HepG2 (cell line): ENCODE measurements around the gene BTAF1. TPM values are rescaled to one million over a fixed set of nuclear protein-coding genes. Genes with fewer than 3 reads are reported as not detected.

Experiments used
- ATAC-seq: fragments of 200-7000 bp; cut with Tn5 transposase; 3 replicates; pipeline ENCODE4 v1.9.1; 2020; ENCODE audit warnings: mild to moderate bottlenecking, moderate library complexity
- BruUV-seq: library from RNA; stranded (reverse); fragments of 400-500 nt; replicated peaks from 2 replicates; lab custom pipeline; 2021; lab: Mats Ljungman, UMichigan
- CTCF ChIA-PET: fragments of 300-600 bp; formaldehyde crosslinking; extraction: SDS; loops from one replicate; lab custom pipeline; 2021; ENCODE audit warnings: low total read pairs, inconsistent platforms, low intra/inter-chr PET ratio; lab: Yijun Ruan, JAX
- POLR2A ChIA-PET: fragments of 350-600 bp; sonication (Branson Sonifier 250); formaldehyde crosslinking; loops from one replicate; lab custom pipeline; 2020; ENCODE audit warnings: antibody characterized with exemption, inconsistent platforms; lab: Yijun Ruan, JAX
- DNase-seq: peaks from one replicate; pipeline ENCODE4 v3.0.0-alpha.2; 2015; ENCODE audit warnings: low spot score
- FAIRE-seq: peaks from 3 replicates; lab custom pipeline; 2011; peaks lifted over from hg19 to GRCh38; lab: Jason Lieb, UNC
- H2AFZ ChIP-seq: one replicate; pipeline ENCODE4 v1.6.1; 2011; ENCODE audit warnings: low read length, inconsistent platforms
- H3K27ac ChIP-seq: fragments of 300-600 bp; 3 replicates; pipeline ENCODE4 v1.8.0; 2011; ENCODE audit warnings: mixed run types, mild to moderate bottlenecking, mixed read lengths, low read length, inconsistent platforms; ENCODE audit not compliant: insufficient read depth; ENCODE audit errors: extremely low read length
- H3K27me3 ChIP-seq, 2 experiments: fragments of 200-600 bp in 1 of 2; 2 replicates in 1 of 2; 3 replicates in 1 of 2; pipeline versions ENCODE4 v1.6.0 to v1.8.0; 2011; ENCODE audit warnings: low read length in 2 of 2, mild to moderate bottlenecking in 2 of 2, moderate library complexity in 2 of 2, inconsistent platforms in 1 of 2; ENCODE audit not compliant: insufficient read depth in 2 of 2, control insufficient read depth in 1 of 2
- H3K36me3 ChIP-seq, 2 experiments: fragments of 200-600 bp in 1 of 2; replicated peaks in 1 of 2; 2 replicates in 1 of 2; 3 replicates in 1 of 2; pipeline versions ENCODE4 v1.5.1 to v1.8.0; 2011; ENCODE audit warnings: low read length in 2 of 2, inconsistent platforms in 1 of 2; ENCODE audit not compliant: insufficient read depth in 2 of 2, control insufficient read depth in 1 of 2
- H3K4me1 ChIP-seq: 2 replicates; pipeline ENCODE4 v1.5.1; 2012; ENCODE audit warnings: low read length, inconsistent platforms; ENCODE audit not compliant: insufficient read depth
- H3K4me2 ChIP-seq: 2 replicates; pipeline ENCODE4 v1.6.0; 2011; ENCODE audit warnings: low read depth, low read length, inconsistent platforms
- H3K4me3 ChIP-seq, 3 experiments: fragments of 200-600 bp in 1 of 3; sonication (generic), shearing (Covaris generic) in 1 of 3; replicated peaks in 1 of 3; 2 replicates each; pipeline ENCODE4 v1.5.1; 2011 to 2016; ENCODE audit warnings: low read length in 3 of 3, inconsistent platforms in 2 of 3, low read depth in 2 of 3, mild to moderate bottlenecking in 2 of 3, control low read depth in 1 of 3, mixed read lengths in 1 of 3; ENCODE audit not compliant: insufficient read depth in 1 of 3
- H3K79me2 ChIP-seq: one replicate; pipeline ENCODE4 v1.6.1; 2011; ENCODE audit warnings: low read length, inconsistent platforms; ENCODE audit not compliant: insufficient read depth
- H3K9ac ChIP-seq: 2 replicates; pipeline ENCODE4 v1.6.0; 2011; ENCODE audit warnings: mild to moderate bottlenecking, low read depth, low read length, inconsistent platforms; ENCODE audit not compliant: insufficient read depth
- H3K9me3 ChIP-seq: 2 replicates; pipeline ENCODE4 v1.5.1; 2012; ENCODE audit warnings: mild to moderate bottlenecking, low read length
- H4K20me1 ChIP-seq: 2 replicates; pipeline ENCODE4 v1.6.0; 2011; ENCODE audit warnings: inconsistent platforms, mild to moderate bottlenecking, low read length, moderate library complexity; ENCODE audit not compliant: insufficient read depth
- ADNP ChIP-seq: sonication (generic); formaldehyde crosslinking; IDR thresholded peaks from 2 replicates; pipeline ENCODE4 v1.4.0; 2020; ENCODE audit warnings: missing genetic modification reagents
- DPF2 ChIP-seq: sonication (generic); formaldehyde crosslinking; IDR thresholded peaks from 2 replicates; pipeline ENCODE4 v1.4.0; 2020; ENCODE audit warnings: mild to moderate bottlenecking, low read depth, missing genetic modification reagents, borderline replicate concordance
- GRHL1 ChIP-seq: sonication (generic); formaldehyde crosslinking; conservative IDR thresholded peaks from 2 replicates; pipeline ENCODE4 v1.8.0; 2022; ENCODE audit warnings: missing genetic modification reagents
- ISL2 ChIP-seq: sonication (generic); formaldehyde crosslinking; IDR thresholded peaks from 2 replicates; pipeline ENCODE4 v1.5.0; 2020; ENCODE audit warnings: missing genetic modification reagents
- JDP2 ChIP-seq: sonication (generic); formaldehyde crosslinking; IDR thresholded peaks from 2 replicates; pipeline ENCODE4 v1.8.1; 2022; ENCODE audit warnings: missing genetic modification reagents, borderline replicate concordance
- KAT7 ChIP-seq: IDR thresholded peaks from 2 replicates; pipeline ENCODE4 v1.6.1; 2018; ENCODE audit warnings: borderline replicate concordance, missing compliant biosample characterization
- KLF6 ChIP-seq: IDR thresholded peaks from 2 replicates; pipeline ENCODE4 v1.8.0; 2016; ENCODE audit warnings: missing biosample characterization, missing genetic modification reagents
- MAFK ChIP-seq, 2 experiments: IDR thresholded peaks in 1 of 2; conservative IDR thresholded peaks in 1 of 2; 2 replicates each; pipeline ENCODE4 v1.6.1; 2011; ENCODE audit warnings: improper control_type of control experiment in 2 of 2, low read length in 2 of 2
- MAZ ChIP-seq, 2 experiments: sonication (generic) in 1 of 2; formaldehyde crosslinking in 1 of 2; IDR thresholded peaks; 2 replicates each; pipeline versions ENCODE4 v1.5.0 to v1.6.1; 2012 to 2020; ENCODE audit warnings: low read depth in 2 of 2, mild to moderate bottlenecking in 2 of 2, borderline replicate concordance in 1 of 2, improper control_type of control experiment in 1 of 2, low read length in 1 of 2, missing genetic modification reagents in 1 of 2, moderate library complexity in 1 of 2
- MEIS2 ChIP-seq: sonication (generic); formaldehyde crosslinking; IDR thresholded peaks from 2 replicates; pipeline ENCODE4 v1.9.0; 2021; ENCODE audit warnings: mild to moderate bottlenecking, missing genetic modification reagents
- THAP8 ChIP-seq: sonication (generic); formaldehyde crosslinking; IDR thresholded peaks from 2 replicates; pipeline ENCODE4 v1.5.1; 2020; ENCODE audit warnings: missing genetic modification reagents, mild to moderate bottlenecking, borderline replicate concordance
- TMF1 ChIP-seq: sonication (generic); formaldehyde crosslinking; IDR thresholded peaks from 2 replicates; pipeline ENCODE4 v1.8.1; 2022; ENCODE audit warnings: low read depth, missing genetic modification reagents
- ZNF687 ChIP-seq: sonication (generic); formaldehyde crosslinking; IDR thresholded peaks from 2 replicates; pipeline ENCODE4 v1.5.1; 2020; ENCODE audit warnings: mild to moderate bottlenecking, missing genetic modification reagents, moderate library complexity
- WGBS: methylation state at CpG from one replicate; pipeline ENCODE4 v1.1.6; 2017; ENCODE audit warnings: low lambda C conversion rate; 5-methylcytosine and 5-hydroxymethylcytosine counted together
- in situ Hi-C: cut with HindIII; loops from 2 replicates; pipeline ENCODE4 v1.10.0; 2017; ENCODE audit warnings: low pct_unique_long_range_greater_than_20kb; ENCODE audit not compliant: extremely low pct_ligation_motif_present
- intact Hi-C: fragments of 100-400 bp; cut with micrococcal nuclease; formaldehyde crosslinking; loops from one replicate; pipeline ENCODE4 v1.10.0; 2022; ENCODE audit not compliant: unreplicated experiment
- polyA plus RNA-seq, 8 experiments: library from polyadenylated mRNA; depleted of rRNA in 3 of 8; stranded (reverse) in 7 of 8; unstranded in 1 of 8; fragments of >200 nt; fragmentation: Illumina TruSeq in 4 of 8; extraction: Trizol in 4 of 8; gene quantifications; 2 replicates each; pipeline versions ENCODE4 v1.2.1 to v1.2.3, GENCODE V29; 2011 to 2016; ENCODE audit warnings: low read depth in 4 of 8, missing spikeins in 1 of 8, mixed read lengths in 1 of 8; ENCODE audit not compliant: insufficient read depth in 1 of 8
- total RNA-seq, 5 experiments: library from RNA; depleted of rRNA; stranded (reverse); fragments of >200 nt; fragmentation: Illumina TruSeq; extraction: Trizol; gene quantifications; 2 replicates each; pipeline ENCODE4 v1.2.3, GENCODE V29; 2016; ENCODE audit warnings: low read depth in 1 of 5
- TF ChIP-seq, protein P1 (sequence below): sonication (generic); formaldehyde crosslinking; conservative IDR thresholded peaks from 2 replicates; pipeline ENCODE4 v1.8.0; 2022; ENCODE audit warnings: low read depth, missing genetic modification reagents

Gene BTAF1
- total and polyA plus RNA-seq, 2 of the 13 experiments (the other 11 are each of a cell fraction or from before 2014, with no cell fraction given): 38.6 to 54.1 TPM

DNA sequence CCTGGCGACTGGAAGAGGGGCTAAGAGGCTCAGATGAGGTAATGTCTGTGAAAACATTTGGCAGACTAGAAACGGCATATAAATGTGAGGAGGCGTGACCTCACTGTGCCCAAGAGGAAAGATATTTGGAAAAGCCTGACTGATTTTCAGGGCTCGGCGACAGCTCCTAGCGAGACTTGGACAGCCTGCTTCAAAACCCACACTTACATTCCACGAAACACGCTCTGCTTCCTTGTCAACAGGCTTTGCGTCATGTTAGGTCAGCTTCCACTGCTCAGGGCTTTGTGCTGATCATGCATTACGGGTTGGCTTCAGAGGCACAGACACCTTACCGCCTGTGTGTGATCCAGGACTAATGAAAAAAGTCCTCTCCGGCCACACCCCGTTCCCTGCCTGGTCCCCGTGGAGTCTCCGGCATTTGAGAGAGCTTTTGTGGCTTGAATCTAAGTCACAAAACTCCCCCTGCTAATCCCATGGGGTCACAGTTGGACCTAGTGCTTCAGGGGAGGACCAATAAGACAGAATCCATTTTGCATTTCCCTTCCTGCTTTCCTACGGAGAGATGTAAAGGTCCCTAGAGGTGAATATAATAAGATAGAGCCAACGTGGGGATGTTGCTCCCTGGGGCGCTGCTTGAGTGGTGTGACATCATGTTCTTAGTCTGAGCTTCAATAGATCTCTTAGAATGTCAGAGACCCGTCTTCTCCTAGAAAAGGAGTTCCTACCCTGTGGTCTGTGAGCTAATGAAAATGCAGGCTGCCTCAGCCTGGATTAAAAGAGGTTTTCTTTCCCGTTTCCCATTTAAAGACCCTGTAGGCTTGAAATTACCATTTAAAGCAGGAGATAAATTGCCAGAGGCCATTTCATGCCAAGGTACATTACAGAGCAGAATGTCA is 39.8 kb upstream of the BTAF1 start:
- Histone ChIP-seq H3K4me1 (peaks cover 45% of the 10 kb centered on the region), H3K9ac (peak overlapping the region; percentile 16), H3K9me3 (no peaks in the 10 kb centered on the region), H3K27ac (no peak overlapping the region), H3K36me3 (no peaks in the 10 kb centered on the region), H3K4me2 (peak overlapping the region; percentile 79), H3K79me2 (no peaks in the 10 kb centered on the region), H3K27me3 (peaks cover 0 to 10% of the 10 kb centered on the region in 2 experiments; a peak in 2 of 5 replicates), H3K4me3 (peak overlapping the region in 2 of 3 experiments; percentile 15 to 54; a peak in 3 of 6 replicates), H4K20me1 (no peaks in the 10 kb centered on the region), H2AFZ (peak overlapping the region; percentile 87)
- WGBS: 28% methylated on average over 15 of the region's 20 CpGs
- in situ Hi-C loops (no loop called here), intact Hi-C loops (no loop called here)
- BruUV-seq: no TSS peak
- no peak for FAIRE-seq
- CTCF ChIA-PET: no interaction called here
- POLR2A ChIA-PET: no interaction called here
- ATAC-seq: peak; percentile 58
- peak; percentile 8 for DNase-seq
- TF ChIP-seq ADNP: no peak
- TF ChIP-seq MAFK (conservative IDR thresholded peaks at IDR 0.05 in 1 of 2, IDR thresholded peaks at IDR 0.05 in 1 of 2; ENCODE audit: low read length in 2 of 2): peak; percentile 87 to 92
- TF ChIP-seq MEIS2 (CRISPR knock-in tag): no peak
- no peak for TF ChIP-seq TMF1 (CRISPR knock-in tag)
- TF ChIP-seq ISL2 (CRISPR knock-in tag): no peak
- TF ChIP-seq ZNF687 (CRISPR knock-in tag): peak; percentile 13; the same call in 1 of the 2 replicates
- no peak for TF ChIP-seq DPF2 (CRISPR knock-in tag)
- TF ChIP-seq, protein P1, sequence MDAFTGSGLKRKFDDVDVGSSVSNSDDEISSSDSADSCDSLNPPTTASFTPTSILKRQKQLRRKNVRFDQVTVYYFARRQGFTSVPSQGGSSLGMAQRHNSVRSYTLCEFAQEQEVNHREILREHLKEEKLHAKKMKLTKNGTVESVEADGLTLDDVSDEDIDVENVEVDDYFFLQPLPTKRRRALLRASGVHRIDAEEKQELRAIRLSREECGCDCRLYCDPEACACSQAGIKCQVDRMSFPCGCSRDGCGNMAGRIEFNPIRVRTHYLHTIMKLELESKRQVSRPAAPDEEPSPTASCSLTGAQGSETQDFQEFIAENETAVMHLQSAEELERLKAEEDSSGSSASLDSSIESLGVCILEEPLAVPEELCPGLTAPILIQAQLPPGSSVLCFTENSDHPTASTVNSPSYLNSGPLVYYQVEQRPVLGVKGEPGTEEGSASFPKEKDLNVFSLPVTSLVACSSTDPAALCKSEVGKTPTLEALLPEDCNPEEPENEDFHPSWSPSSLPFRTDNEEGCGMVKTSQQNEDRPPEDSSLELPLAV (CRISPR knock-in tag): no peak
- no peak for TF ChIP-seq MAZ (IDR thresholded peaks at IDR 0.05; ENCODE audit: borderline replicate concordance, low read depth, low read length)
- TF ChIP-seq MAZ (CRISPR knock-in tag; IDR thresholded peaks at IDR 0.05; ENCODE audit: low read depth): no peak
- no peak for TF ChIP-seq THAP8 (CRISPR knock-in tag)
- TF ChIP-seq KAT7 (CRISPR knock-in tag): no peak
- no peak for TF ChIP-seq JDP2
- no peak for TF ChIP-seq KLF6
- TF ChIP-seq GRHL1 (CRISPR knock-in tag): no peak
